Measurements from ENCODE around the gene WDR86.

WDR86 gene

GRCh38 chr7:151400626-151401315, 9.1 kb downstream of the WDR86 start:
- Mint-ChIP-seq H3K36me3 (no peaks in the 10 kb centered on the region), H3K27ac (peak overlapping the region; percentile 99), H3K9me3 (peaks cover 5% of the 10 kb centered on the region), H3K4me1 (peaks cover 15% of the 10 kb centered on the region), H3K27me3 (peaks cover 4% of the 10 kb centered on the region), H3K4me3 (peak overlapping the region; percentile 62)
- DNase-seq (ENCODE audit: low spot score in 2 of 2), result peak; percentile 65 to 78
- ATAC-seq (ENCODE audit: low read depth), result peak; percentile 93

- no peak for ATAC-seq (ENCODE audit: low read depth)
- Mint-ChIP-seq H3K4me3 (no peak overlapping the region), H3K27ac (peak overlapping the region; percentile 99), H3K4me1 (peaks cover 15% of the 10 kb centered on the region), H3K9me3 (peaks cover 5% of the 10 kb centered on the region), H3K27me3 (peaks cover 2% of the 10 kb centered on the region), H3K36me3 (no peaks in the 10 kb centered on the region)
- DNase-seq (ENCODE audit: low spot score in 2 of 2), result peak in 1 of 2 donors; percentile 18
These were observed 9.9 kb downstream of the WDR86 start for GRCh38 chr7:151399906-151400305.

- peaks cover 15% of the 10 kb centered on the region for H3K4me1 Mint-ChIP-seq
- H3K27ac Mint-ChIP-seq, result peak overlapping the region; percentile 99
- no peaks in the 10 kb centered on the region for H3K36me3 Mint-ChIP-seq
- H3K9me3 Mint-ChIP-seq, result peaks cover 5% of the 10 kb centered on the region
- H3K27me3 Mint-ChIP-seq, result peaks cover 2% of the 10 kb centered on the region
- peak in 1 of 2 donors; percentile 16 for DNase-seq (ENCODE audit: low spot score in 2 of 2)
- H3K4me3 Mint-ChIP-seq, result no peak overlapping the region
- no peak for ATAC-seq (ENCODE audit: low read depth)
These were observed 10.6 kb downstream of the WDR86 start for GRCh38 chr7:151399305-151399601.

- Mint-ChIP-seq H3K27ac (peak overlapping the region; percentile 99), H3K27me3 (no peaks in the 10 kb centered on the region), H3K4me3 (no peak overlapping the region), H3K4me1 (peaks cover 15% of the 10 kb centered on the region), H3K36me3 (no peaks in the 10 kb centered on the region), H3K9me3 (peaks cover 5% of the 10 kb centered on the region)
- no peak for DNase-seq (ENCODE audit: low spot score in 2 of 2)
- ATAC-seq (ENCODE audit: low read depth), result no peak
These were observed 11.2 kb downstream of the WDR86 start for GRCh38 chr7:151398446-151399304.

GRCh38 chr7:151397026-151397425, 12.8 kb downstream of the WDR86 start:
- DNase-seq (ENCODE audit: low spot score in 2 of 2), result no peak
- H3K36me3 Mint-ChIP-seq, result no peaks in the 10 kb centered on the region
- peaks cover 5% of the 10 kb centered on the region for H3K9me3 Mint-ChIP-seq
- H3K4me3 Mint-ChIP-seq, result no peak overlapping the region
- peaks cover 15% of the 10 kb centered on the region for H3K4me1 Mint-ChIP-seq
- peaks cover 7% of the 10 kb centered on the region for H3K27me3 Mint-ChIP-seq
- peak overlapping the region; percentile 99 for H3K27ac Mint-ChIP-seq
- ATAC-seq (ENCODE audit: low read depth), result no peak

GRCh38 chr7:151396328-151396970, 13.4 kb downstream of the WDR86 start:
- Mint-ChIP-seq H3K27ac (no peak overlapping the region), H3K9me3 (peaks cover 5% of the 10 kb centered on the region), H3K4me3 (no peak overlapping the region), H3K36me3 (no peaks in the 10 kb centered on the region), H3K27me3 (peaks cover 7% of the 10 kb centered on the region), H3K4me1 (peaks cover 15% of the 10 kb centered on the region)
- ATAC-seq (ENCODE audit: low read depth), result no peak
- DNase-seq (ENCODE audit: low spot score in 2 of 2), result no peak

GRCh38 chr7:151395036-151395367, 14.8 kb downstream of the WDR86 start:
- H3K9me3 Mint-ChIP-seq, result peaks cover 5% of the 10 kb centered on the region
- DNase-seq (ENCODE audit: low spot score in 2 of 2), result no peak
- no peaks in the 10 kb centered on the region for H3K36me3 Mint-ChIP-seq
- no peak for ATAC-seq (ENCODE audit: low read depth)
- no peak overlapping the region for H3K4me3 Mint-ChIP-seq
- peaks cover 17% of the 10 kb centered on the region for H3K27me3 Mint-ChIP-seq
- H3K27ac Mint-ChIP-seq, result no peak overlapping the region
- peaks cover 10% of the 10 kb centered on the region for H3K4me1 Mint-ChIP-seq

GRCh38 chr7:151394076-151395035, 15.5 kb downstream of the WDR86 start:
- H3K27ac Mint-ChIP-seq, result no peak overlapping the region
- no peak for ATAC-seq (ENCODE audit: low read depth)
- peaks cover 23% of the 10 kb centered on the region for H3K27me3 Mint-ChIP-seq
- H3K9me3 Mint-ChIP-seq, result peaks cover 5% of the 10 kb centered on the region
- H3K4me1 Mint-ChIP-seq, result peaks cover 12% of the 10 kb centered on the region
- no peak for DNase-seq (ENCODE audit: low spot score in 2 of 2)
- H3K4me3 Mint-ChIP-seq, result no peak overlapping the region
- H3K36me3 Mint-ChIP-seq, result no peaks in the 10 kb centered on the region

GRCh38 chr7:151393031-151393977, 16.5 kb downstream of the WDR86 start:
- ATAC-seq (ENCODE audit: low read depth) (no peak), DNase-seq (ENCODE audit: low spot score in 2 of 2) (no peak)
- H3K4me1 Mint-ChIP-seq, result peaks cover 11% of the 10 kb centered on the region
- no peak overlapping the region for H3K27ac Mint-ChIP-seq
- H3K27me3 Mint-ChIP-seq, result peaks cover 23% of the 10 kb centered on the region
- no peak overlapping the region for H3K4me3 Mint-ChIP-seq
- no peaks in the 10 kb centered on the region for H3K36me3 Mint-ChIP-seq
- peaks cover 5% of the 10 kb centered on the region for H3K9me3 Mint-ChIP-seq

GRCh38 chr7:151392426-151392825, 17.4 kb downstream of the WDR86 start:
- no peaks in the 10 kb centered on the region for H3K36me3 Mint-ChIP-seq
- peaks cover 7% of the 10 kb centered on the region for H3K4me1 Mint-ChIP-seq
- H3K27ac Mint-ChIP-seq, result no peak overlapping the region
- DNase-seq (ENCODE audit: low spot score in 2 of 2), result no peak
- H3K4me3 Mint-ChIP-seq, result no peak overlapping the region
- peaks cover 3% of the 10 kb centered on the region for H3K9me3 Mint-ChIP-seq
- peaks cover 23% of the 10 kb centered on the region for H3K27me3 Mint-ChIP-seq
- no peak for ATAC-seq (ENCODE audit: low read depth)

GRCh38 chr7:151392002-151392401, 17.8 kb downstream of the WDR86 start:
- Mint-ChIP-seq H3K27me3 (peaks cover 23% of the 10 kb centered on the region), H3K36me3 (no peaks in the 10 kb centered on the region), H3K9me3 (no peaks in the 10 kb centered on the region), H3K4me3 (no peak overlapping the region), H3K27ac (no peak overlapping the region), H3K4me1 (peaks cover 7% of the 10 kb centered on the region)
- ATAC-seq (ENCODE audit: low read depth), result no peak
- DNase-seq (ENCODE audit: low spot score in 2 of 2), result no peak

GRCh38 chr7:151391358-151391730, 18.5 kb downstream of the WDR86 start:
- H3K9me3 Mint-ChIP-seq, result no peaks in the 10 kb centered on the region
- H3K4me1 Mint-ChIP-seq, result peaks cover 7% of the 10 kb centered on the region
- no peak overlapping the region for H3K4me3 Mint-ChIP-seq
- ATAC-seq (ENCODE audit: low read depth), result no peak
- no peaks in the 10 kb centered on the region for H3K36me3 Mint-ChIP-seq
- peaks cover 25% of the 10 kb centered on the region for H3K27me3 Mint-ChIP-seq
- no peak overlapping the region for H3K27ac Mint-ChIP-seq
- no peak for DNase-seq (ENCODE audit: low spot score in 2 of 2)
